HepG2 (cell line): ENCODE results near the gene TTC16.

Source experiments
- BRCA1 ChIP-seq: sonication (generic); formaldehyde crosslinking; IDR thresholded peaks from 2 replicates; pipeline ENCODE4 v1.4.0; 2020; ENCODE audit warnings: missing genetic modification reagents
- CTCF ChIP-seq: sonication (generic); formaldehyde crosslinking; IDR thresholded peaks from 2 replicates; pipeline ENCODE4 v1.5.0; 2020; ENCODE audit warnings: mild to moderate bottlenecking, missing genetic modification reagents, moderate library complexity
- MTA3 ChIP-seq: sonication (generic); formaldehyde crosslinking; IDR thresholded peaks from 2 replicates; pipeline ENCODE4 v1.4.0; 2020; ENCODE audit warnings: missing genetic modification reagents
- SMAD1 ChIP-seq: sonication (generic); formaldehyde crosslinking; IDR thresholded peaks from 2 replicates; pipeline ENCODE4 v1.4.0; 2020; ENCODE audit warnings: missing genetic modification reagents, low read depth, mild to moderate bottlenecking, borderline replicate concordance

DNA sequence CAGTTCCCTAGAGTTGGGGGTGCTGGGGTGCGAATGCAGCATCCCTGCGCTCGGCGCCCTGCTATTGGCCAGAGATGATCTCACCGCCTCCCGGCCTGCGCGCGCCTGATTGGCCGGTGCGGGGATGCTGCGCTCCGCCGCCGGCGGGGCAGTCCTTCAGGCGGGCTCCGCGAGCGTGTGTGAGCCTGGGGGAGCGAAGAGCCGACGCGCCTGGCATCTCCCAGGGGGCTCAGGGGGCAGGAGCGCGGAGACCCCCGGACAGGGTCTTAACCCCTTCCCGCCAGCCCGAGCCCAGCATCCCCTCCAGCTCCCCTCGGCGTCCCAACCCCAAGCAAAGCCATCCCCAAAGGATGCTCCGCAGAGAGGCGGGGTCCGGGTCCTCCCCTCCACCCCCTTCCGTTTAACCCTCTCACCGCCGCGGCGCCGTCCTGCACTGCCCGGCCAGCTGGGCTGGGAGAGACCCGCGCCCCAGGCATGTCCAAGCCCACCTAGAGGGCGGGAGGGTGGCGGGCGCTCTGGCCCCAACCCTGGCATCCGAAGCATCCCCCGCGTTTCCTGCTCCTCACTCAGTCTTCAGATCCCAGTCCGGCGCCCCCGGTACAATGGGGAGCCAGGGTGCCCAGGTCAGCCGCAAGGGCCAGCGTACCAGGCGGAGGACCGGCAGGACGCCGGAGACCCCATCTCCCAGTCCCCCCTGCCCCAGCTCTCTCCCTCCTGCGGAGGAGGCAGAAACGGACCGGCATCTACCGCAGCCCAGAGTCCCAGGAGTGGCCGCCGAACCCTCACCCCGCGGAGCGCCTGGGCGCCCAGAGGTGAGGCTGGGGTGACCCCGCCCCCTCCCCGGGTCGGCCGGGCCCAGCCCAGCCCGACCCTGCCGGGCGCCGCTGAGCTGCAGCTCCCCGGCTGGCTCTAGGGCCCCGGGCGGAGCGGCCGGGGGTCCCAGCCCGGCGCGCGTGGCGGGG, 38.5 kb downstream of the TTC16 start:
- TF ChIP-seq BRCA1 (CRISPR knock-in tag), result no peak
- TF ChIP-seq MTA3 (CRISPR knock-in tag), result no peak
- TF ChIP-seq SMAD1 (CRISPR knock-in tag), result no peak
- no peak for TF ChIP-seq CTCF
